SK-N-SH treated with all-trans-retinoic acid at 6 μM for 48 hours (cell line): ENCODE data around the gene PEX13.

Experiments used
- ISL1 ChIP-seq: fragments of 250-450 bp; sonication (Bioruptor Pico); IDR thresholded peaks from 2 replicates; pipeline ENCODE4 v2.1.2; 2022; ENCODE audit warnings: mild to moderate bottlenecking, moderate library complexity
- ZFP3 ChIP-seq: fragments of 250-450 bp; sonication (Bioruptor Pico); IDR thresholded peaks from 2 replicates; pipeline ENCODE4 v1.5.0; 2020; ENCODE audit warnings: mild to moderate bottlenecking, moderate library complexity

DNA sequence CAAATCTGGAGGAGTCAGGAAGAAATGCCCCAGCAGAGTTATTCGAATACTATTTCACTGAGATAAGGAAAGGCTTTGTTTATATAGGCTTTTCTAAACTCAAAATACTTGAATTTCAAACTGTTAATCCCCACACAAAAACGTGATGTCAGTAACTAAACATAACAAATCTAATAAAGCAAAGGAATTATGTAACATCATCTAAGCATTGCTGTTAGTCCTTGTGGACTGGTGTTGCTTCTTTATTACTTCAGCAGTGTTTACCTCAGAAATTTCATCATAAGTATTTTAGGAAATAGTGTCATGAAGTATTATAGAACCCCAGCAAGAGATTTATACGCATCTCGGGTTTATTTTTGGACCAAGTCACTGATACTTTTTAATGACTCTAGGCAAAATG is 28.5 kb downstream of the PEX13 start:
- TF ChIP-seq ISL1 (CRISPR knock-in tag), result no peak
- TF ChIP-seq ZFP3 (CRISPR knock-in tag), result no peak
